ENCODE results near the gene RIN3. TPM values are rescaled to one million over a fixed set of nuclear protein-coding genes. Genes with fewer than 3 reads are reported as not detected.
A peak's percentile ranks its signal among the peaks of the same experiment; 100 is the strongest.

The RIN3 gene
- total RNA-seq, 3 donors from 2014 or later (not counting 1 experiment from before 2014, with no cell fraction given), result 248 to 289 (median 282) TPM

DNA sequence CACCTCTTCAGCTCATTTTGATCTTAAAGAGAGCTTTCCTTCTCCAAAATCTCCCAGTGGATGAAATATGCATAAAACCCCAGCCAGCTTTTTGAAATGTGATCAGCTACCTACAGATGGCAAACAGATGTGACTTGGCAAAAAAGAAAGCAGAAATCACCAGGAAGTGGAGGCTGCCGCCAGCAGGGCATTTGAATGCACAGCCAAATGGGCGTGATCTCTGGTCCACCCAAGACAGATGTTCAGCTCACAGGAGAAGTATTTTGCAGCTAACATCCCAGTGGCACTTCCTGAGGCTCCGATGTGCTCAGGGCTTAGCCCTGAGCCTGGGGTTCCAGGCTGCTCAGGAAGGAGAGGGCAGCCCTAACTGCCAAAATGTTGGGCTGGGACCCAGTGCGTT lies 156.6 kb downstream of the RIN3 start:
- peak overlapping the region; percentile 40 for H3K27ac ChIP-seq (ENCODE audit: low read length)
- H3K27ac Mint-ChIP-seq, result peak overlapping the region; percentile 96 to 99

DNA sequence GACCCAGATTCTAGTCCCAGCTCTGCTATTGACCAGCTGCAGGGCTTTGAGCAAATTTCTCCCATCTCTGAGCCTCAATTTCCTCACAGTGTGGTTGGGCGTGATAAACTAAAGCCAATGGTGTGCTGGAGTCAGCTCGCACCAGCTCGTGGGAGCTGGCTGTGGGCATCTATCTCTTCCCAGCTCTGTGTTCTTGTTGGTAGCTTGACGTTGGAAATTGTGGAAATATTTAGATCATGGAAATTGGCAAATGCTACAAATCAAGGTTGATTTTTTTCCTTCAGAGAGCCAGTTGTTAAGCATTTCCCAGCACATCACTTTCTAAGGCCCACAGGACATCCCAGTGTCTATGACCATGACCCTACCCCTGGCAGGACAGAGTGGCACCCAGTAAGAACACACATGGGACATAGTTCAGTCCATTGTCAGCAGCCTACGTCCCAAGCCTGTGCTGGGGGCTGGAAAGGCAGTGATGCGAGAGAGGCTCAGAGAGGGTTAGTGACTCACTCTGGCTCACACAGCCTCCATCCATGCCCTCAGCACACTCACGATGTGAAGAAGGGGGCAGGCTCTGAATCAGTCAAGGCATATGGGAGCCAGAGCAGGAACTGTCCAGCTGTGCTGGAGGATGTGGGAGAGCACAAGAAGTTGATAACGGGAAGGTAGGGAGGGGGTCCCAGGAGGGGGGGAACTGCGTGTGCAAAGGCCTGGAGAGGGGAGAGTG lies 157.2 kb downstream of the RIN3 start:
- H3K27ac ChIP-seq (ENCODE audit: low read length), result peak overlapping the region; percentile 40
- no peak overlapping the region for H3K4me3 ChIP-seq (ENCODE audit: low read length)
- no peaks in the 10 kb centered on the region for H3K9me3 Mint-ChIP-seq
- peaks cover 6% of the 10 kb centered on the region for H3K36me3 Mint-ChIP-seq
- peaks cover 76 to 80% of the 10 kb centered on the region in 2 donors for H3K4me1 Mint-ChIP-seq
- no peaks in the 10 kb centered on the region for H3K9me3 ChIP-seq (ENCODE audit: control insufficient read depth, insufficient read depth, low read length)
- no peaks in the 10 kb centered on the region for H3K27me3 ChIP-seq (ENCODE audit: control insufficient read depth, insufficient read depth, low read length)
- no peak for DNase-seq
- H3K27ac Mint-ChIP-seq, result peak overlapping the region; percentile 96 to 99
- peaks cover 63% of the 10 kb centered on the region for H3K36me3 ChIP-seq (ENCODE audit: control insufficient read depth, insufficient read depth, low read length)
- H3K4me1 ChIP-seq (ENCODE audit: control insufficient read depth, insufficient read depth, low read length), result peaks cover 63% of the 10 kb centered on the region
- ATAC-seq, result no peak
- TF ChIP-seq, protein P1, sequence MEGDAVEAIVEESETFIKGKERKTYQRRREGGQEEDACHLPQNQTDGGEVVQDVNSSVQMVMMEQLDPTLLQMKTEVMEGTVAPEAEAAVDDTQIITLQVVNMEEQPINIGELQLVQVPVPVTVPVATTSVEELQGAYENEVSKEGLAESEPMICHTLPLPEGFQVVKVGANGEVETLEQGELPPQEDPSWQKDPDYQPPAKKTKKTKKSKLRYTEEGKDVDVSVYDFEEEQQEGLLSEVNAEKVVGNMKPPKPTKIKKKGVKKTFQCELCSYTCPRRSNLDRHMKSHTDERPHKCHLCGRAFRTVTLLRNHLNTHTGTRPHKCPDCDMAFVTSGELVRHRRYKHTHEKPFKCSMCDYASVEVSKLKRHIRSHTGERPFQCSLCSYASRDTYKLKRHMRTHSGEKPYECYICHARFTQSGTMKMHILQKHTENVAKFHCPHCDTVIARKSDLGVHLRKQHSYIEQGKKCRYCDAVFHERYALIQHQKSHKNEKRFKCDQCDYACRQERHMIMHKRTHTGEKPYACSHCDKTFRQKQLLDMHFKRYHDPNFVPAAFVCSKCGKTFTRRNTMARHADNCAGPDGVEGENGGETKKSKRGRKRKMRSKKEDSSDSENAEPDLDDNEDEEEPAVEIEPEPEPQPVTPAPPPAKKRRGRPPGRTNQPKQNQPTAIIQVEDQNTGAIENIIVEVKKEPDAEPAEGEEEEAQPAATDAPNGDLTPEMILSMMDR (IDR thresholded peaks at IDR 0.05), result no peak
- no peaks in the 10 kb centered on the region for H3K27me3 Mint-ChIP-seq (ENCODE audit: low read depth in 2 of 2)
- peak overlapping the region; percentile 37 for H3K4me3 Mint-ChIP-seq
- intact Hi-C loops (cut with micrococcal nuclease), result no loop called here
- 85% methylated on average over 9 of the region's 9 CpGs for WGBS (ENCODE audit: insufficient coverage)

More for the DNA sequence above, 156.6 kb downstream of the RIN3 start:
- H3K4me1 Mint-ChIP-seq, result peaks cover 78 to 80% of the 10 kb centered on the region in 2 donors
- intact Hi-C loops (cut with micrococcal nuclease), result no loop called here
- DNase-seq (no peak), ATAC-seq (peak; percentile 46 to 57 (median 51))
- Histone ChIP-seq H3K27me3 (ENCODE audit: control insufficient read depth, insufficient read depth, low read length) (no peaks in the 10 kb centered on the region), H3K9me3 (ENCODE audit: control insufficient read depth, insufficient read depth, low read length) (no peaks in the 10 kb centered on the region), H3K36me3 (ENCODE audit: control insufficient read depth, insufficient read depth, low read length) (peaks cover 59% of the 10 kb centered on the region), H3K4me3 (ENCODE audit: low read length) (no peak overlapping the region), H3K4me1 (ENCODE audit: control insufficient read depth, insufficient read depth, low read length) (peaks cover 63% of the 10 kb centered on the region)
- 45% methylated on average over 4 of the region's 4 CpGs for WGBS (ENCODE audit: insufficient coverage)
- peak overlapping the region; percentile 68 for H3K4me3 Mint-ChIP-seq
- H3K27me3 Mint-ChIP-seq (ENCODE audit: low read depth in 2 of 2), result no peaks in the 10 kb centered on the region
- H3K9me3 Mint-ChIP-seq, result no peaks in the 10 kb centered on the region
- TF ChIP-seq, protein P1 (IDR thresholded peaks at IDR 0.05), result no peak
- peaks cover 6% of the 10 kb centered on the region for H3K36me3 Mint-ChIP-seq

DNA sequence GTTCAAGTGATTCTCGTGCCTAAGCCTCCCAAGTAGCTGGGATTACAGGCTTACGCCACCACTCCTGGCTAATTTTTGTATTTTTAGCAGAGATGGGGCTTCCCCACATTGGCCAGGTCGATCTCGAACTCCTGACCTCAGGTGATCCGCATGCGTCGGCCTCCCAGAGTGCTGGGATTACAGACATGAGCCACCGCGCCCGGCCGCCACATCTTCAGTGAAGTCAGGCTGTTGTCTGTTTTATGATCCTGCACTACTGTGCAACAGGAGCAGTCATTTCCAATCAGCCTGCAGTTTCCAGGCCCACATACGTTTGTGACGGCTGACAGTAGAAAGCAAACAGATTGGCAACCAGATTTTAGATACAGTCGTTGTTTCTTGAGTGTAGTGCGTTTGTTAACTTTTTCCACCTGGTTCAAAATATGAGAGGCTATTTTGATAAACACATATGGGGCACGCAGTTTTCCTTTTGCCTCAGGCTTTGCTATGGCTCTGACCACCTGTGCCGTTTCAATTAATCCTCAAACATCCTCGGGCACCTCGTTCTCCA lies 160.1 kb downstream of the RIN3 start:
- Histone ChIP-seq H3K36me3 (ENCODE audit: control insufficient read depth, insufficient read depth, low read length) (peaks cover 64% of the 10 kb centered on the region), H3K9me3 (ENCODE audit: control insufficient read depth, insufficient read depth, low read length) (no peaks in the 10 kb centered on the region), H3K27me3 (ENCODE audit: control insufficient read depth, insufficient read depth, low read length) (no peaks in the 10 kb centered on the region), H3K4me3 (ENCODE audit: low read length) (no peak overlapping the region), H3K27ac (ENCODE audit: low read length) (no peak overlapping the region), H3K4me1 (ENCODE audit: control insufficient read depth, insufficient read depth, low read length) (peaks cover 61% of the 10 kb centered on the region)
- Mint-ChIP-seq H3K27me3 (ENCODE audit: low read depth in 2 of 2) (no peaks in the 10 kb centered on the region), H3K9me3 (no peaks in the 10 kb centered on the region), H3K36me3 (peaks cover 11% of the 10 kb centered on the region), H3K4me1 (peaks cover 76 to 80% of the 10 kb centered on the region in 2 donors), H3K27ac (peak overlapping the region; percentile 82 to 96), H3K4me3 (no peak overlapping the region)
- DNase-seq, result no peak
- ATAC-seq, result no peak
- intact Hi-C loops (cut with micrococcal nuclease), result no loop called here
- WGBS (ENCODE audit: insufficient coverage), result 97% methylated on average over 19 of the region's 19 CpGs
- TF ChIP-seq, protein P1 (IDR thresholded peaks at IDR 0.05), result no peak
